K562 (cell line): ENCODE results near the gene AGAP3. TPM values are rescaled to one million over a fixed set of nuclear protein-coding genes. Genes with fewer than 3 reads are reported as not detected.

Experiments used
- CBX3 ChIP-seq, 2 experiments: IDR thresholded peaks; 1 replicate in 1 of 2; 2 replicates in 1 of 2; pipeline ENCODE4 v1.6.1; 2012; ENCODE audit warnings: inconsistent platforms in 2 of 2, low read length in 2 of 2, borderline replicate concordance in 1 of 2, control low read depth in 1 of 2
- CREB1 ChIP-seq, 2 experiments: sonication (generic) in 1 of 2; formaldehyde crosslinking in 1 of 2; IDR thresholded peaks; 2 replicates each; pipeline versions ENCODE4 v1.6.1 to v1.8.0; 2012 to 2022; ENCODE audit warnings: inconsistent platforms in 1 of 2, mild to moderate bottlenecking in 1 of 2, missing genetic modification reagents in 1 of 2, moderate library complexity in 1 of 2
- EP300 ChIP-seq: IDR thresholded peaks from 2 replicates; pipeline ENCODE4 v1.6.1; 2012; ENCODE audit warnings: low read length, improper control_type of control experiment
- ETV6 ChIP-seq, 3 experiments: fragments of 150-350 bp in 1 of 3; sonication (generic) in 1 of 3; formaldehyde crosslinking in 1 of 3; IDR thresholded peaks; 2 replicates each; pipeline versions ENCODE4 v1.6.1 to v1.8.0; 2014 to 2022; ENCODE audit warnings: borderline replicate concordance in 2 of 3, low read depth in 2 of 3, antibody characterized with exemption in 1 of 3, low read length in 1 of 3, mild to moderate bottlenecking in 1 of 3, missing genetic modification reagents in 1 of 3
- MTA3 ChIP-seq: fragments of 450-650 bp; formaldehyde crosslinking; IDR thresholded peaks from 2 replicates; pipeline ENCODE4 v1.6.1; 2017; ENCODE audit warnings: mild to moderate bottlenecking, borderline replicate concordance
- NRF1 ChIP-seq, 2 experiments: fragments of 450-650 bp; IDR thresholded peaks in 1 of 2; conservative IDR thresholded peaks in 1 of 2; 2 replicates each; pipeline ENCODE4 v1.6.1; 2014; ENCODE audit warnings: mild to moderate bottlenecking in 2 of 2
- PCBP1 ChIP-seq: fragments of 200-400 bp; formaldehyde crosslinking; IDR thresholded peaks from 2 replicates; pipeline ENCODE4 v1.6.1; 2018; ENCODE audit warnings: mild to moderate bottlenecking, low read depth, low read length; ENCODE audit not compliant: poor library complexity, severe bottlenecking
- PML ChIP-seq: IDR thresholded peaks from 2 replicates; pipeline ENCODE4 v1.6.1; 2012; ENCODE audit warnings: low read length, inconsistent platforms
- PREB ChIP-seq: sonication (generic); formaldehyde crosslinking; IDR thresholded peaks from 2 replicates; pipeline ENCODE4 v1.8.1; 2023; ENCODE audit warnings: mild to moderate bottlenecking, missing genetic modification reagents
- RCOR1 ChIP-seq, 2 experiments: IDR thresholded peaks; 2 replicates each; pipeline ENCODE4 v1.6.1; 2012; ENCODE audit warnings: low read depth in 2 of 2, low read length in 2 of 2, borderline replicate concordance in 1 of 2, improper control_type of control experiment in 1 of 2
- SMC3 ChIP-seq: conservative IDR thresholded peaks from 2 replicates; pipeline ENCODE4 v1.6.1; 2011; ENCODE audit warnings: low read depth, low read length, improper control_type of control experiment; ENCODE audit not compliant: insufficient read depth
- ZNF395 ChIP-seq: fragments of 200-800 bp; sonication (Bioruptor generic); IDR thresholded peaks from 2 replicates; pipeline ENCODE4 v1.6.1; 2017; ENCODE audit warnings: missing genetic modification characterization, missing compliant biosample characterization
- ZNF639 ChIP-seq, 2 experiments: fragments of 200-800 bp in 1 of 2; sonication (Bioruptor generic) in 1 of 2; sonication (generic) in 1 of 2; formaldehyde crosslinking in 1 of 2; IDR thresholded peaks in 1 of 2; conservative IDR thresholded peaks in 1 of 2; 2 replicates each; pipeline versions ENCODE4 v1.5.0 to v1.6.1; 2016 to 2020; ENCODE audit warnings: missing compliant biosample characterization in 1 of 2, missing genetic modification characterization in 1 of 2, missing genetic modification reagents in 1 of 2
- polyA plus RNA-seq, 8 experiments: library from polyadenylated mRNA; depleted of rRNA in 4 of 8; stranded (reverse) in 5 of 8; unstranded in 3 of 8; fragments of >200 nt; fragmentation: Nextera tagmentation in 2 of 8; fragmentation: Illumina TruSeq in 1 of 8; extraction: Ambion mirVana in 2 of 8; extraction: Trizol in 1 of 8; gene quantifications; 2 replicates each; pipeline versions ENCODE4 v1.2.1 to v1.2.3, GENCODE V29; 2011 to 2014; ENCODE audit warnings: inconsistent platforms in 1 of 8, missing spikeins in 1 of 8
- total RNA-seq, 7 experiments: library from RNA; depleted of rRNA in 6 of 7; stranded (reverse); fragments of >200 nt in 6 of 7; fragmentation: Illumina TruSeq in 2 of 7; extraction: Trizol in 2 of 7; gene quantifications; 2 replicates each; pipeline versions ENCODE4 v1.2.1 to v1.2.3, GENCODE V29; 2011 to 2021; ENCODE audit warnings: low replicate concordance in 1 of 7

Gene AGAP3
- total and polyA plus RNA-seq, 9 of the 15 experiments (the other 6 are each of a cell fraction or from before 2014, with no cell fraction given): 3.4 to 208 (median 62.2) TPM

- no peak for TF ChIP-seq ETV6 (IDR thresholded peaks at IDR 0.05; ENCODE audit: borderline replicate concordance in 1 of 2, low read depth in 2 of 2, low read length in 1 of 2)
- TF ChIP-seq ETV6 (CRISPR knock-in tag; IDR thresholded peaks at IDR 0.05; ENCODE audit: borderline replicate concordance): 0 out of 2 replicates have a peak, but pooled peaks have one; percentile 49
- TF ChIP-seq EP300: 0 out of 2 replicates have a peak, but pooled peaks have one; percentile 8
- 0 out of 3 replicates have a peak, but pooled peaks of 1 of the 2 experiments have one; percentile 11 for TF ChIP-seq CBX3 (IDR thresholded peaks at IDR 0.05; ENCODE audit: borderline replicate concordance in 1 of 2, low read length in 2 of 2)
- peak; percentile 20; the same call in 1 of the 2 replicates for TF ChIP-seq PML
- 0 out of 4 replicates have a peak, but pooled peaks of 1 of the 2 experiments have one; percentile 0 for TF ChIP-seq RCOR1 (IDR thresholded peaks at IDR 0.05; ENCODE audit: borderline replicate concordance in 1 of 2, low read depth in 2 of 2, low read length in 2 of 2)
- TF ChIP-seq ZNF639 (CRISPR knock-in tag; conservative IDR thresholded peaks at IDR 0.05 in 1 of 2, IDR thresholded peaks at IDR 0.05 in 1 of 2): 0 out of 4 replicates have a peak, but pooled peaks of 1 of the 2 experiments have one; percentile 13
- TF ChIP-seq CREB1 (IDR thresholded peaks at IDR 0.05): no peak
- TF ChIP-seq CREB1 (CRISPR knock-in tag; IDR thresholded peaks at IDR 0.05): peak; percentile 57; the same call in 1 of the 2 replicates
- 0 out of 2 replicates have a peak, but pooled peaks have one; percentile 12 for TF ChIP-seq PREB
- peak; percentile 36 for TF ChIP-seq PCBP1
- peak; percentile 74; the same call in 1 of the 2 replicates for TF ChIP-seq ZNF395
- 0 out of 2 replicates have a peak, but pooled peaks have one; percentile 8 for TF ChIP-seq MTA3
- TF ChIP-seq NRF1 (conservative IDR thresholded peaks at IDR 0.05 in 1 of 2, IDR thresholded peaks at IDR 0.05 in 1 of 2): peak; percentile 54 to 64; a peak in 3 of 4 replicates
- peak; percentile 2; the same call in 1 of the 2 replicates for TF ChIP-seq SMC3
Observed at GRCh38 chr7:151062111-151062398, 24.2 kb upstream of the AGAP3 start (continued).
